ENCODE measurements around the gene SGCG.

SGCG gene

DNA sequence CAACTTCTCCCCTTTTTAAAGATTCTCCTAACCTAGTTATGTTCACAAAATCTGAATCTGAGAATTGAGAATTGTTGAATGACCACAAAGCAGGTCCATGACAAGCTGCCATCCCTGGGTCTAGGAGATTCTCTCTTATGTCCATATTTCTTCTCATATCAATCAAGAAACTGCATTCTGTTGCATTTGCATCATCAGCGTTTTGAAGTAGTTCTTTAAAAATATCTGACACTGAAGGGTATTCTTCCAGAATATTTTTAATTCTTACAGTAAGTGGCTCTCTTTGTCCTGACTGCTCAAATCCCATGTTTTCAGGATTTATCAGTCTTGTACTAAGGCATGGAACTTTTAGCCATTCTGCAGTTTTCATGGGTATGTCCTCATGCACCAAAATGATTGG is 158.4 kb downstream of the SGCG start:
- no peak for ATAC-seq

DNA sequence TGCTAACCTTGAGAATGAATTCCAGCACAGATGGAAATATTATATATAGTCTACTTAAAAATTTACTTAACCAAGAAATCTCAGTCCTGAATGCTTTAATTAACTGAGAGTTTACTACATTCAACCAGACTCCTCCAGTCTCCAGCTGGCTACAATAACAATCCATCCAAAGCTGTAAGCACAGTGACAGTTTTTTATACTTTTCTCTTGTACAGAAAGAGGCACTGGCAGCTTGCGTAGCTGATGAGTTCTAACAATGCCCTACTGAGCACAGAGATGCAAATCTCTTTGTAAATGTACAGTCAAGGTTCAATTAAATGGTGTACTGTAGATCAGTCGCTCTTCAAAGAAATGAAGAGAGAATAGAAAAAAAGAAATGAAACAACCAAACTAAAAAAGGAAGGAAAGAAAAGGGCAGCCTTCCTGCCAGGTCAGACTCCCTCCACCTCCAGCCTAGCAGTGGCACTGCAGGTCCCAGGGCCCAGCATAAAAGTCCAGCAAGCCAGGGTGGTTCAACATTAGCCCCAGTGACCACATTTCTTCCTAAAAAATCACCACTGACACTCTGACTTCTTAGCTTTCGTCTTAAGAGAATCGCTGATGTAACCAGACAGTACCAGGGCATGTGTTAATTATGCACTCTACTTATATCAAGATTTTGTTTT is 164.3 kb downstream of the SGCG start:
- no peak for ATAC-seq

DNA sequence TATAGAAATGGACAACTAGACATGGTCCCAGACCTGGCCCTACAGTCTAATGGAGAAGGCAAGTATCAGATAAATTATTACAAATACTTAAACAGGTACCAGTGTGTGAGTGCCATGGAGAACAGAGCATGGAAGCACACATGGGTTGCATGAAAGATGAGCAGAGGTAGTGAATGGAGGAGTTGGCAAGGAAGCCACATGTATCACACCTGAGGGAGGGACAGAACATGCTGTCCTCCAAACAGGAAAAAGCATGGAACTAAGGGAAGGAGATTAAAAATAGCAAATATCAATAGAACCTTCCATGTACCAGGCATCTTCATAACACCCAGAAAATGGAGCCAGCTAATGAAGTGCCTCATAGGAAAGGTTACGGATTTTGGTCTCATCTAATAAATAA is 166.8 kb downstream of the SGCG start:
- ATAC-seq, result no peak

DNA sequence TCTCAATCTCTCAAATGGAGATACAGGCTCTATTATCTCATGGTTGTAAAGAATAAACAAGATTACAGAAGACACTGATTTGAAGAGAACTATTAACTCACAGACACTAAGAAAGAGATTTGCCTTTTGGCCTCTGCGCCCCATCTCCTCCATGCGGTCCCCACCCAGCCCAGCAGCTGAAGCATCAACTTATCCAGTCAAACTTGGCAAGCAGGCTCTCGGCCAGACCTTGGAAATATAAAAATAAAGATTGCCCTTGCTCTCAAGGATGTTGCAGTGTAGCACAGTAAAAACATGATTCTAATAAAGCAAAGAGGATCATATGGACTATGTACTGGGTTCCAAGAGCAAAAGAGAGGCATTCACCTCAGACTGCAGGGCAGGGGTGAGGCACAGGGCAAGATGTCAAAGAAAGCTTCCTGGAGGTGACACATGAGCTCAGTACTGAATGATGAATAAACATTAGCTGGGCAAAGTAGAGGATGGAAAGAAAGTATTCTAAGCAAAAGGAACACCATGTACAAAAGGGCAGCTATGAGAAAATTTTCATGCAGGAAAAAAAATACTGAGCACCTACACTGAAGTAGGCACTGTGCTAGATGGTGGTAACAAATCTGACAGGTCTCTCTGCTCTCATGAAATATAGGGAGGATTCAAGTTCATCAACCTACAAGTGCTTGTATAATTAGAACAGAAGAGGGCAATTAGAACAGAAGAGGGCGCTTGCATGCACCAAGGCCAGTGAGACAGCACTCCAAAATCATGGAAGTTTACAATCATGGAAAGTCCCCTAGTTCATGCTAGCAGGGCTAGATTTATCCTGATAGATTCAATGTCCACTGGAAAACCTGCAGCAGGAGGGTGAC is 167.7 kb downstream of the SGCG start:
- no peak for ATAC-seq

DNA sequence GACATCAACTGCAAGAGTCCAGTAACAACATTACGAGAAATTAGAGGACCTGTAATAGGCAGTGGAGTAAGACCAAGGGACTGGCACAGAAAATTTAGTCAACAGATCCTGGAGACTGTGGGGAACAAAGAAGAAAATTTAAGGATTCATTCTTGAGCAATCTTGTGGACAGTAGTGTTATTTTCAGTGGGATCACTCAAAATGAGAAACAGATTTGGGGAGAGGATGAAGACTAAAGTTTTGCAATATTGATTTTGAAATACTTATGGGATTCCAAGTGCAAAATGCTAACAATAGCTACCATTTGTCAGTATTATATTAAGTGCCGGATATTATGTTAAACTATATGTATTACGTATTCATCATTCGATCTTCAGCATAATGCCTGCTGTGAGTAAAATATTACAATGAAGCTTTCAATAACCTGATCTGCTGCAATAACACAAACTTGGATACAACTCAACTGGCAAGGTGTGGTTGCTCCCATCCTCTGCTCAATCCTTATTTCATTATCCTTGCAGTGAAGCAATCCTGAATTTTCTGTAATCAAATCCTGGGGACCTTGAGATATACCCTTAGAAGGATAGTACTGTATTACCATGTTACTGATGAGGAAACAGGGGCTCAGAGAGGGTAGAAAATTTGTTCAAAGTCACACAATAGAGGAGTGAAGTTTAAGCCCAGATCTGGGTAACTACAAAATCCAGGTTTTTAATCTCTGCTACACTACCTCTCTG is 168.6 kb downstream of the SGCG start:
- ATAC-seq, result no peak

DNA sequence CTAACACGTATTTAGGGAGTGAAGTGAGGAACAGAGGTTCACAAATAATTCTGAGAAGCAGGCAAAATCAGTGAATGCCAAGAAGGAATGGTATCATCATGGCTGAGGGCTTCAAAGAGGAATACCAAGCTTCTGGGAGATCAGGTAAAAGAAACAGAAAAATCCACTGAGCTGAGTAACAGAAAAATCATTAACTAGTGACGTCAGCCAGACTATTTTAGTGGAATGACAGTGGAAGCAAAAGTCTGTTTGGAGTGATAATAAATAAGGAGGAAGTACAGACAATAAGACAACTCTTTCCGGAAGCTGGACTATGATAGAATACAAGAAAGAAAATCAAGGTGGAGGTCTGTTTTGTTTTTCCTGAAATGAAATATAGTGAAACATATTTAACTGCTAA is 169.2 kb downstream of the SGCG start:
- ATAC-seq, result no peak

DNA sequence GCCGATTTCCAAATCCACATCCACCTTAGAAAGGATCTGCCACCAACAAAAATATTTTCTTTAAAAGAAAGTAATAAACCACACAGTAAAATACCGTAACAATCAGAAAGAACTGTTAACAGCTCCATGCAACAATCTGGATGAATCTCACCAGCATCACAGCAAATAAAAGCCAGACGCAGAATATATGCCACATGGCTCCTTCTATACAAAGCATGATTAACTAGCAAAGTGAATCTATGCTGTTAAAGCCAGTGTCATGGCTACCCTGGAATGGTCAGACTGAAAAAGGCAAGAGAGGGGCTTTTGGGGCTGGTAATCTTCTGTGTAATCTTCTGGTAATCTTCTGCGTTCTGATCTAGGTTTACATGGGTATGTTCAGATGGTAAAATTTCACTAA is 171.4 kb downstream of the SGCG start:
- ATAC-seq, result no peak

DNA sequence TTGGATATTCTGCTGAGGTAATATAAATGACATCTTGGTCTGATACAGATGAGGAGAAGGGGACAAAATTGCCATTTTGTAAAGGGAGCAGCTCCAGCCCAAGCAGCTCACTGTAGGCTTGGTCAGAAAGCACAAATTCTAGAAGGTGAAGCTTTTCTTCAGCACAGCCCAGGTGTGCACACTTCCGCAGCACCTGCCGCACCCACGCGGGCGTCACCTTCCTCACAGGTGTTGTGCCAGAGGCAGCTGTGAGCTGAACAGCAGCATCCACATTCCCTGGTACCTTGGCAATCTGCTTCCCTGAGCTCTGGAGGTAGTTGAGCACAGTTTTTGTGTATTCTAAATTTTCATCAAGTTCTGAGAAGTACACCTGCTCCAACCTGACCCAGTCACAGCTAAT is 173.7 kb downstream of the SGCG start:
- no peak for ATAC-seq

DNA sequence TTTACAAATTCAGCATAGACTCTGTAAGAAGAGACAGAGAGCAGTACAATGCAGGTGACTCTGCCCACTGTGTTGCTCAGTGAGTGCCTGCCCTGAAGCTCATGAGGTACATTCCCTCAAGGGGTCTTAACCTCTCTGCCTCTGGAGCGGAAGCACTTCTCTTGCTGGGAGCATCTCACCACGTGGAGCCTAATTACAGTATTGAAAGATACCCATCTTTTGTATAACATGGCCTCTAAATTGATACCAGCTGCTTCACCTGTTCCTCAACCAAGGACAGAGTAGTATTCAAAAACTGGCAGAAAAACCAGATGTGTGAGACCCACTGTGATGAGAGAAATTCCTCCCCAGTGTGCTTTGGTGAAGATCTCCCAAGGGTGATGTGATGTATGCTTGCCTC is 175.6 kb downstream of the SGCG start:
- no peak for ATAC-seq

DNA sequence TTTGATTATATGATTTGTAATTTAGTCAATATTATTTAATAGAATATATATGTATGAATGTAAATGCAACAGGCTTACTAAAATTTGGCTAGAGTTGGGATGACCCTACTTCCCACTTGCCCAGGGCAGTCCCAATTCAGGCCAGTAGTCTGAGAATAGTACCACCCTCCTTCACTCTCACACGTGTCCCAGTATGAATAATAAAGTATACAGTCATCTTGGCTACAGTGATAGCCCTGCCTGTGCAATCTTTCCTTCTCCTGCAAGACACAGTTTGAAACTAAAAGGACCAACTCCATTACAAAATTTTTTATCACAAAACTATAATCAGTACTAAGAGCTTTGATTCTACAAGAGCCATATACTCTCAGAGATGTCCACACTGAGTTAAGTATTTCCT is 176.6 kb downstream of the SGCG start:
- no peak for ATAC-seq

DNA sequence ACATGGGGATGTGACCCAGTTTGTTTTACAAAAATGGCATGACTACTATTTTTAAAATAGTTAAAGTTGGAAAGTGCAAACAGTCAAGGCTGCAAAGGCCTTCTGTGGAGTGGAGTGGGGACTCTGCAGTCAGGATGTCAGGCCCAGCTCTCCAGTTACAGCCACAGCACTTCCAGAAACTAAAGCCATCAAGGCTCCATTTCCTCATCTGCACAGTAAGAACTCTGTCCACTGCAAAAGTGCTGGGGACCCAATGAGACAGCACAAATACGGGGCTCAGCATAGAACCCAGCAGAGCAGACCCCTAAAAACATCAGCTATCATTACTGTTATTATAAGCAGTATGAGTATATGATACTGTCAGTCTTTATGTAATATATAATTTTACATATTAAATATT is 179.1 kb downstream of the SGCG start:
- ATAC-seq, result no peak

DNA sequence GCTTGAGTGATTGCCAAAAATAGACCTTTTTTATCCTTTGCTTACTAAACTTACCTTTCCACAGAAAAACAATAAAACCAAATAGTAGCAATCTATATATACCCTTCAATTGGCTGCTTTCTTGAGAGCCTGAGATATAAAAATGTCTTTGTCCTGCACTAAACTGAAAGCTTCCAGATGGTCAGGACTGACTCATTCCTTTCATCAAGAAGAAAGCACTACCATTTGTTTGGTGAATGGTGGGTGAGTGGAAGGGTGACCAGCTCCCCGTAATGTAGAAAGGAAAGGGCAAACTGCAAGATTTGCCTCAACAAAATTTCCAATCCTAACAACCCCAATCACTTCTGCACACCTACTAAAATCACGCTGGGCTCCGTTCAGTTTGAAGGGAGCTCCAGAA is 184.9 kb downstream of the SGCG start:
- ATAC-seq, result no peak

DNA sequence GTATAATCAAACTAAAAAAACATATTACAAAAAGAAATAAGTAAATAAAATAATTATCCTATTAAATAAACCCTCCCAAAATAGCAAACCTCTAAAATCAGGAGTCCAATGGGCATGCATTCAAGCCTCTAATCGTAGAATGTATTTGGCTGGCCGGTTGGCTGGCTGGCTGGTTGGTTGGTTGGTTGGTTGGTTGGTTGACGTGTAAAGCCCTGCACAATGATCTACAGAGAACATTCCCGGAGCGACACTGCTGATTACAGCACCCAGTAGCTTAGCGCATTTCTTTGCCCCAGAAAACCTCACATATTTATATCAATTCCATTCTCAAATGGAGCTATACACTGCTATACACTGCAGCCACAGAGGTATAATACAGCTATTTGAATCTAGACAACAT is 187.1 kb downstream of the SGCG start:
- no peak for ATAC-seq

DNA sequence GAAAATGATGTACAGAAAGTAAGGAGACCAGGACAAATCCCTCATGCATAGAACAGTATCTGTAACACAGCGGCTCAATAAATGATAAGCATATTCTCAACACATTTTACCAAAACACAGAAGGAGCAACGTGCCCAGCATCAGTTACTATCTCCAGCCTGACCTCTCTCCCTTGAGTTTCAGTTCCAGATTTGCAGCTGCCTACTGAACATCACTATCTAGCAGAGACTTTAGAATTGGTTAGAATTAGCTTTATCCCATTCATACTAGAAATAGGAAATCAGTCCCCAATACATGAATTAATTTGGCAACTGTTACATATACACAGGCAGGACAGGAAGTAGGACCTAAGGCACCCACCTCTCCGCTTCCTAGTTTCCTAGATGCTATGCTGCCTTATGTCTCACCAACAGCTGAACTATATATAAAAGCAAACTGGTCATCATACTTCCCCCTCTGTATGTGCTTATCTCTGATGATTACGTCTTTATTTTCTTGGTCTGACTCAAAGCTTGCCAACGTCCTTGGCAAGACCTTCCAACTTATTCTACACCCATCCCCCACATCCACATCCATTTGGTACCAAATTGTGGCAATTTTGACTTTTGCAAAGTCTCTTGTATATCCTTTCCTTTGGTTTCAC is 191.6 kb downstream of the SGCG start:
- ATAC-seq, result no peak

Measured in activated CD4-positive, CD25-positive, alpha-beta regulatory T cell treated with anti-CD3 and anti-CD28 coated beads, Interleukin-2, amount 50 U/mL, for 24 hours (primary cell).